Measurements from ENCODE around the gene DNAAF8.

Gene DNAAF8

GRCh38 chr16:4726616-4727015, 7.7 kb upstream of the DNAAF8 start:
- no peak for TF ChIP-seq CTCF (IDR thresholded peaks at IDR 0.05; ENCODE audit: low read length, missing control alignments)
- DNase-seq (ENCODE audit: low read depth), result no peak
- no peak overlapping the region for H3K4me3 ChIP-seq (replicated peaks; ENCODE audit: low read depth, low read length)

GRCh38 chr16:4728676-4729075, 5.7 kb upstream of the DNAAF8 start:
- DNase-seq (ENCODE audit: low read depth), result no peak
- no peak for TF ChIP-seq CTCF (IDR thresholded peaks at IDR 0.05; ENCODE audit: low read length, missing control alignments)
- H3K4me3 ChIP-seq (replicated peaks; ENCODE audit: low read depth, low read length), result no peak overlapping the region

- TF ChIP-seq CTCF (IDR thresholded peaks at IDR 0.05; ENCODE audit: low read length, missing control alignments), result no peak
- no peak overlapping the region for H3K4me3 ChIP-seq (replicated peaks; ENCODE audit: low read depth, low read length)
- no peak for DNase-seq (ENCODE audit: low read depth)
These were observed 4.5 kb upstream of the DNAAF8 start for GRCh38 chr16:4729876-4730275.

GRCh38 chr16:4733211-4733742, 1.1 kb upstream of the DNAAF8 start:
- DNase-seq (ENCODE audit: low read depth), result no peak
- no peak for TF ChIP-seq CTCF (IDR thresholded peaks at IDR 0.05; ENCODE audit: low read length, missing control alignments)

GRCh38 chr16:4733747-4734062, 632 bp upstream of the DNAAF8 start:
- no peak for TF ChIP-seq CTCF (IDR thresholded peaks at IDR 0.05; ENCODE audit: low read length, missing control alignments)
- H3K4me3 ChIP-seq (replicated peaks; ENCODE audit: low read depth, low read length), result peak overlapping the region; percentile 91

More at GRCh38 chr16:4733211-4733742, 1.1 kb upstream of the DNAAF8 start:
- peak overlapping the region; percentile 91 for H3K4me3 ChIP-seq (replicated peaks; ENCODE audit: low read depth, low read length)

GRCh38 chr16:4734730-4735535, 596 bp downstream of the DNAAF8 start:
- peak overlapping the region; percentile 91 for H3K4me3 ChIP-seq (replicated peaks; ENCODE audit: low read depth, low read length)
- TF ChIP-seq CTCF (IDR thresholded peaks at IDR 0.05; ENCODE audit: low read length, missing control alignments), result no peak
- DNase-seq (ENCODE audit: low read depth), result peak; percentile 79

More at GRCh38 chr16:4733747-4734062, 632 bp upstream of the DNAAF8 start:
- no peak for DNase-seq (ENCODE audit: low read depth)

GRCh38 chr16:4736546-4736945, 2.2 kb downstream of the DNAAF8 start:
- H3K4me3 ChIP-seq (replicated peaks; ENCODE audit: low read depth, low read length), result no peak overlapping the region
- no peak for TF ChIP-seq CTCF (IDR thresholded peaks at IDR 0.05; ENCODE audit: low read length, missing control alignments)
- no peak for DNase-seq (ENCODE audit: low read depth)

All from fibroblast of pulmonary artery (primary cell).